ENCODE data around the gene HSPA12A.
"Not testable (repeated sequence)": the region's sequence is repeated elsewhere in the genome, so short reads cannot be mapped to it uniquely, and the experiment has no call there.

HSPA12A gene

DNA sequence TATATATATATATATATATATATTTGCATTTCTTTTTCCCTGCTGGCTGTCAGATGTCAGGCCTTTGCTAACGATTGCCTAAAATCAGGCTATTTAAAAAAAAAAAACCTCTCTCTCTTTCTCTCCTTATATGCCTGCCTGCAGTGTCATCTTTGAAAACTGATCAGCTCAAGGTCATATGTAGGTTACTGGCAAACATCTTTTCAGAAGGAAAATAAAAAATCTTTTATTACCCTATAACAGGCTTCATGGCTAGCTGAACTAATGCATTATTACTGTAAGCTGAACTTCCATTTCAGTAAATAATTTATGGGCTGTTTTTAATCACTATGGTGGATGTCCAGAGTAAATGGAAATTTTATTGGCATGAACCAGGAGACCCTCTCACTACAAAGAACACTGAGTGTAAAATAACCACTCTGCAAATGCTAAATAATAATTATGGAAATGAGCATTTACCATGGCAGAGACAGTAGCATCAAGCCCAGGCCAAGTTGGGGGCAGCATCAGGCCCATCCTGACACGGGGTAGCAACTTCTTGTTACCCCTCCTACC lies 29.3 kb downstream of the HSPA12A start:
- DNase-seq (ENCODE audit: insufficient read length, low spot score) (no peak), FAIRE-seq (no peak)
- TF ChIP-seq POLR2AphosphoS5 (IDR thresholded peaks at IDR 0.05; ENCODE audit: low read depth, low read length) = no peak
- no peak for TF ChIP-seq PAX5 (IDR thresholded peaks at IDR 0.05; ENCODE audit: insufficient read depth, low read length, severe bottlenecking)
- no peak for TF ChIP-seq SPI1 (IDR thresholded peaks at IDR 0.05; ENCODE audit: low read depth, low read length)
- no peak for TF ChIP-seq TAF1 (IDR thresholded peaks at IDR 0.05; ENCODE audit: low read depth, low read length)
- no peak for TF ChIP-seq POLR2A (IDR thresholded peaks at IDR 0.05; ENCODE audit: low read depth, low read length)

DNA sequence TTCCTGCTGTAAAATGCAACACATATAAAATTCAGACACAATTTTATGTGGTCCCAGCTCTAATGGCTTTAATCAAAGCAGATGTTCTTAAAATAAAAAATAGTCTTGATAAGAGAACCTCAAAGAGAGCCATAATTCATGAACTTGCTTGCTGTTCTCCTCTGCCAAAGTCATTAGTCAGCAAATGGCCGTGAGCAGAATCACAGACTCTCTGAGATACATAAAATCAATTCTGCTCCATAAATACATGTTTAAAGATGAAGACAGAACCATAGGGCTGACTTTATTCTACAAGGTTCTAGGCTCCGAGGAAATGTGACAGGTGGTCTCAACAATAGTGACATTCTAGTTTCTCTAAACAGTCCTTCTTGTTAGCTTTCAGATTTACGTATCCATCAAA lies 29.8 kb downstream of the HSPA12A start:
- TF ChIP-seq POLR2AphosphoS5 (IDR thresholded peaks at IDR 0.05; ENCODE audit: low read depth, low read length) = no peak
- TF ChIP-seq POLR2A (IDR thresholded peaks at IDR 0.05; ENCODE audit: low read depth, low read length) = no peak
- no peak for TF ChIP-seq SPI1 (IDR thresholded peaks at IDR 0.05; ENCODE audit: low read depth, low read length)
- no peak for TF ChIP-seq POU2F2 (IDR thresholded peaks at IDR 0.05; ENCODE audit: low read depth, low read length)
- TF ChIP-seq PAX5 (IDR thresholded peaks at IDR 0.05; ENCODE audit: insufficient read depth, low read length, severe bottlenecking) = no peak
- no peak for TF ChIP-seq TAF1 (IDR thresholded peaks at IDR 0.05; ENCODE audit: low read depth, low read length)
- FAIRE-seq (no peak), DNase-seq (ENCODE audit: insufficient read length, low spot score) (no peak)

DNA sequence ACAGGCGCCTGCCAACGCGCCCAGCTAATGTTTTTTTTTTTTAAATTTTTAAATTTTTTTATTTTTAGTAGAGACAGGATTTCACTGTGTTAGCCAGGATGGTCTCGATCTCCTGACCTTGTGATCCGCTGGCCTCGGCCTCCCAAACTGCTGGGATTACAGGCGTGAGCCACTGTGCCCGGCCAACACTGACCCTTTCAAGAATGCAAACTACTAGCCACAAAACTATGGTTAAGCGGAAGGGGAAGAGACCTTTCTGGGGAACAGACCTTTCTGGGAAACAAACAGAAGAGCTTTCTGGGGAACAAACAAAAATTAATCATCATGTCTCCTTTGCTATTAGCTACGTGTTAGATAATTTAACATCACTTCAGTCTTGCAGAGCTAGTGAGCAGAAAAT lies 30.6 kb downstream of the HSPA12A start:
- not testable (repeated sequence) for FAIRE-seq; DNase-seq (ENCODE audit: insufficient read length, low spot score)

DNA sequence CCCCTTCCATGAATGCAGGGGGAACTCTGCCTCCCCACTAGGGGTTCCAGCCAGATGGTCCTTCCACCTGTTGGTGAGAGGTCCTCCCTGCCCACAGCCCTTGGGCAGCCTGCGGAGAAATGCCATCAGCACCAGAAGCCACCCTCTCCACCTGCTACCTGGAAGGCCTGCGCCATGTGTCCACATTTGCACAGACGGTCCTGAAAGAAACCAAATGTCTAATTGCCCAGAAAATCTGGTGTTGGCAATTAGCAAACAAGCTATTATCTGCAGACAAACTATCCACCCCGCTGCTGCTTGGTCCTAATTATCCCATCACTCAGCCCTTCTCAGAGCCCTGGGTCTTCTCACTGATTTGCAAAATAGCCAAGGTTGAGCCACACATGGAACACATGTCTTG lies 32.3 kb downstream of the HSPA12A start:
- FAIRE-seq = no peak
- no peak for DNase-seq (ENCODE audit: insufficient read length, low spot score)
- TF ChIP-seq POU2F2 (IDR thresholded peaks at IDR 0.05; ENCODE audit: low read depth, low read length) = no peak
- TF ChIP-seq POLR2A (IDR thresholded peaks at IDR 0.05; ENCODE audit: low read depth, low read length) = no peak
- TF ChIP-seq SPI1 (IDR thresholded peaks at IDR 0.05; ENCODE audit: low read depth, low read length) = no peak
- no peak for TF ChIP-seq TAF1 (IDR thresholded peaks at IDR 0.05; ENCODE audit: low read depth, low read length)
- no peak for TF ChIP-seq PAX5 (IDR thresholded peaks at IDR 0.05; ENCODE audit: insufficient read depth, low read length, severe bottlenecking)
- no peak for TF ChIP-seq POLR2AphosphoS5 (IDR thresholded peaks at IDR 0.05; ENCODE audit: low read depth, low read length)

DNA sequence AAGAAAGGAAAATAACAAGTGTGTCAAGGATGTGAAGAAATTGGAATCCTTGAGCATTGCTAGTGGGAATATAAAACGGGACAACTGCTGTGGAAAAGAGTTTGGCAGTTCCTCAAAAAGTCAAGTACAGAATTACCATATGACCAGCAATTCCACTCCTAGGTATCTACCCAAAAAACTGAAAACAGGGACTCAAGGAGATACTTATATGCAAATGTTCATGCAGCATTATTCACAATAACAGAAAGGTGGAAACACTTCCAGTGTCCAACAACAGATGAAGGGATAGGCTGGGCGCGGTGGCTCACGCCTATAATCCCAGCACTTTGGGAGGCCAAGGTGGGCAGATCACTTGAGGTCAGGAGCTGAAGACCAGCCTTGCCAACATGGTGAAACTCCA lies 33.5 kb downstream of the HSPA12A start:
- FAIRE-seq (no peak), DNase-seq (ENCODE audit: insufficient read length, low spot score) (no peak)
- no peak for TF ChIP-seq SPI1 (IDR thresholded peaks at IDR 0.05; ENCODE audit: low read depth, low read length)

DNA sequence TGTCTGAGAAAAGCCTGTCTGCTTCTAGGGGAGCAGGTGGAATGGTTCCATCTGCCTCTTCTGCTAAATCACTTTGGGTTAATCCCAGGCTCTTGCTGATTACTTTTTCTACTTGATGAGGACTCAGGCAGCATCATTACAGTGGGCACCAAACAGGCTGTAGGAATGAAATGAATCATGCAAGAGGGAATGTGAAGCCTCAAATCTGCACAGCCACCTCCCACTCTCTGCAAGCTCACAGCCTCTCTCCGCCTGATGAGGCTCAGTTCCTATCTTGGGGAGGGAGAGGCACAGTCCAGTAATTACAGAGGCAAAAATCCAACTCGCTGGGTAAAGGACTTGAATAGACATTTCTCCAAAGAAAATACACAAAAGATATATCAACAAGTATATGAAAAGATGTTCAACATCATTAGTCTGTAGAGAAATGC lies 34.0 kb downstream of the HSPA12A start:
- FAIRE-seq (no peak), DNase-seq (ENCODE audit: insufficient read length, low spot score) (no peak)
- no peak for TF ChIP-seq SPI1 (IDR thresholded peaks at IDR 0.05; ENCODE audit: low read depth, low read length)
- no peak for TF ChIP-seq PAX5 (IDR thresholded peaks at IDR 0.05; ENCODE audit: insufficient read depth, low read length, severe bottlenecking)
- TF ChIP-seq POU2F2 (IDR thresholded peaks at IDR 0.05; ENCODE audit: low read depth, low read length) = no peak
- TF ChIP-seq POLR2AphosphoS5 (IDR thresholded peaks at IDR 0.05; ENCODE audit: low read depth, low read length) = no peak
- no peak for TF ChIP-seq POLR2A (IDR thresholded peaks at IDR 0.05; ENCODE audit: low read depth, low read length)
- no peak for TF ChIP-seq TAF1 (IDR thresholded peaks at IDR 0.05; ENCODE audit: low read depth, low read length)

DNA sequence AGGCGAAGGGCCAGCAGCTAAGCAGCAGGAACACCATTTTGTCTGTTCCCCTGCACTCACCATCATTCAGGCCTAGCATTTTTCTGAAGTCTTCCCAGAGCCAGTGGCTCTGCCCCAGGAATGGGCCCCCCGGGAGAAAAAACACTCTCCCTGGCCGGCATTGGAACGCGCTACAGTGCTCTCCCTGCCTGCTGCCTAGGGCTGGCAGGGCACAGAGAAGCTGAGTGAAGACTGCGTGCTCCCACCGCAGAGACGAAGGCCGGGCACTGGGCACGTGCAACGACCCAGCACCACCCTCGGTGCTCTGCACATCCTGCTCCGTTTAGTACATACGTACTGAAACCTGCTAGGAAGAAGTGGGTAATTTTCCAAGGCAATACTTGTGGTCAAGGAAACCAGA lies 34.4 kb downstream of the HSPA12A start:
- DNase-seq (ENCODE audit: insufficient read length, low spot score) (no peak), FAIRE-seq (no peak)
- TF ChIP-seq POLR2AphosphoS5 (IDR thresholded peaks at IDR 0.05; ENCODE audit: low read depth, low read length) (no peak), PAX5 (IDR thresholded peaks at IDR 0.05; ENCODE audit: insufficient read depth, low read length, severe bottlenecking) (no peak), SPI1 (IDR thresholded peaks at IDR 0.05; ENCODE audit: low read depth, low read length) (no peak), POLR2A (IDR thresholded peaks at IDR 0.05; ENCODE audit: low read depth, low read length) (no peak), POU2F2 (IDR thresholded peaks at IDR 0.05; ENCODE audit: low read depth, low read length) (no peak), TAF1 (IDR thresholded peaks at IDR 0.05; ENCODE audit: low read depth, low read length) (no peak)

DNA sequence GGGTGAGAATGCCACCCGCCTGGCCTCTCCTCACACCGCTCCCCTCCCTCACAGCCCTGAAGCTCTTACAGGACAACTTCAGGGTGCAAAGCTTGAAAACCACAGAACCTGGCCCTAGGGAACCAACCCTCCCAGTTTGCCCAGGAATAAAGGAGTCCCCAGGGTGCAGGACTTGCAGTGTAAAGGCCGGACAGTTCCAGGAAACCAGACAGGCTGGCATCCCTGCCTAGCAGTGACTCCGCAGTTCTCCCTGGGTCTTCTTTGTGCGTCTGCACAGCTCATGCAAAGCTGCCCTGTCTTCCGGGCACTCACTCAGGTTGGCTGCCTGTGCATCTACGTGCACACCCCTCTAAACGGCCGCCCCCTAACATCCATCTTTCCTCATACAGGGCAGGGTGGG lies 36.1 kb downstream of the HSPA12A start:
- no peak for FAIRE-seq
- DNase-seq (ENCODE audit: insufficient read length, low spot score) = no peak
- TF ChIP-seq PAX5 (IDR thresholded peaks at IDR 0.05; ENCODE audit: insufficient read depth, low read length, severe bottlenecking) (no peak), SPI1 (IDR thresholded peaks at IDR 0.05; ENCODE audit: low read depth, low read length) (no peak), TAF1 (IDR thresholded peaks at IDR 0.05; ENCODE audit: low read depth, low read length) (no peak), POU2F2 (IDR thresholded peaks at IDR 0.05; ENCODE audit: low read depth, low read length) (no peak), POLR2A (IDR thresholded peaks at IDR 0.05; ENCODE audit: low read depth, low read length) (no peak), POLR2AphosphoS5 (IDR thresholded peaks at IDR 0.05; ENCODE audit: low read depth, low read length) (no peak)

DNA sequence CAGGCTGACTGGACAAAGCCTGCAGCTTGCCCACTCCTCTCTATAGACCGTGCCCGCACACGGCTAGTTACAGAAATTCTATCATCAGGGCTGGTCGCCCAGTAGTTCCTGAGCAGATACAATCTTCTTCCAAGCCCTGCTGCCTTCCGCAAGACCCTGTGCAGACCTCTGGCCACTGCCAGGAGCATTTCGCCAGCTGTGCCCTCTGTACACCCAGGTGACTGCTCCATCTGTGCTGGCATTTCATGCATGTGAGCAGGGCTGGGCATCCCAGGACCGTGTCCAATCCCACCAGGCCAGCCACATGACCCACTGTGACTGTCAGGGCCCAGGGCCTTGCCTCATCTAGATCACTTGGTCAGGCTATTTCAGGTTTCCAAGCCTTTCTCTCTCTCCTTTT lies 36.9 kb downstream of the HSPA12A start:
- FAIRE-seq (no peak), DNase-seq (ENCODE audit: insufficient read length, low spot score) (no peak)
- TF ChIP-seq POLR2AphosphoS5 (IDR thresholded peaks at IDR 0.05; ENCODE audit: low read depth, low read length) (no peak), POU2F2 (IDR thresholded peaks at IDR 0.05; ENCODE audit: low read depth, low read length) (no peak), PAX5 (IDR thresholded peaks at IDR 0.05; ENCODE audit: insufficient read depth, low read length, severe bottlenecking) (no peak), POLR2A (IDR thresholded peaks at IDR 0.05; ENCODE audit: low read depth, low read length) (no peak), TAF1 (IDR thresholded peaks at IDR 0.05; ENCODE audit: low read depth, low read length) (no peak), SPI1 (IDR thresholded peaks at IDR 0.05; ENCODE audit: low read depth, low read length) (no peak)

DNA sequence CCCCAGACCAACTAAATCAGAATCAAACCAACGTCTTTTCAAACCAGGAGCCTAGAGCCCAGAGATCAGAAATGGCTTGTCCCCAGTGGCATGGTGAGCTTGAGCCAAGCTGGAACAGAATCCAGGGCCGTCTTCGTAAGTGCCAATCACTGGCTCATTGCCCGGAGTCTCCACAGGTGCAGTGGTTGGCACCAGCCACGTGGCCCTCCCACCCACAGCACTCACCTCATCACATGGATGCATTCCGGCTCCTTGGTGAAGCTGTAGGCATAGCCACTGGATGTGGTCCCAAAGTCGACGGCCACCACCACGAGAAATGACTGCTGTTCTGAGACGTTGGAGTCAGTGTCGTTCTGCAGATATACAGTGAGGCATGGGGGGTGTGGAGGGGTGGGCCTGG lies 37.4 kb downstream of the HSPA12A start:
- FAIRE-seq (no peak), DNase-seq (ENCODE audit: insufficient read length, low spot score) (no peak)
- TF ChIP-seq POLR2AphosphoS5 (IDR thresholded peaks at IDR 0.05; ENCODE audit: low read depth, low read length) (no peak), SPI1 (IDR thresholded peaks at IDR 0.05; ENCODE audit: low read depth, low read length) (no peak), POLR2A (IDR thresholded peaks at IDR 0.05; ENCODE audit: low read depth, low read length) (no peak), PAX5 (IDR thresholded peaks at IDR 0.05; ENCODE audit: insufficient read depth, low read length, severe bottlenecking) (no peak), TAF1 (IDR thresholded peaks at IDR 0.05; ENCODE audit: low read depth, low read length) (no peak), POU2F2 (IDR thresholded peaks at IDR 0.05; ENCODE audit: low read depth, low read length) (no peak)
